ENCODE measurements around the gene SLC7A6OS. TPM values are rescaled to one million over a fixed set of nuclear protein-coding genes. Genes with fewer than 3 reads are reported as not detected.

The SLC7A6OS gene
- total RNA-seq, 1 experiment from 2014 or later = 15.8 TPM

DNA sequence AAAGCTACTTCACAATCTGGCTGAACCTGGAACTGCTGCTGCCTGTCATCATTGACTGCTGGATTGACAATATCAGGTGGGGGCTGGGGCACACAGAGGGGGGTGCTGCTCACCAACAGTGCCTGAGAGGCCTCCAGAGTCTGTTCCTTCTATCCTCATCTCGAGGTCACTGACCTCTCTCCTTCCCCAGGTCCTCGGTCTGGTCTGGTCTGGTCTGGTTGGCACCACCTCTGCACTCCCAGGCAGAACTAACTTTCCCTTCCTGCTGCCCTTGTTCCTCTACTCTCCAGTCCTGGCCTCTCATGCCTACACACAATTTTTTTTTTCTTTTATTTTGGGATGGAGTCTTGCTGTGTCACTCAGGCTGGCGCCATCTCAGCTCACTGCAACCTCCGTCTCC is 61.4 kb downstream of the SLC7A6OS start:
- DNase-seq = peak; percentile 17
- Histone ChIP-seq H3K36me3 (replicated peaks; ENCODE audit: control insufficient read depth, insufficient read depth, low read length) (no peaks in the 10 kb centered on the region; the same call in 1 of the 2 replicates), H3K27me3 (ENCODE audit: control insufficient read depth, insufficient read depth, low read length) (peaks cover 13% of the 10 kb centered on the region), H3K4me3 (ENCODE audit: insufficient read depth, low read depth, low read length) (no peak overlapping the region)

Other genes with a start within 250 kb of the SLC7A6OS start
- gene NFATC3, start 225.6 kb downstream of the SLC7A6OS start, total RNA-seq (2014; rRNA removed; shearing (Covaris generic)) = 22.9 and 27.7 TPM in 2 replicates
- 15.5 and 18.0 TPM in 2 replicates for gene ESRP2, start 74.8 kb downstream of the SLC7A6OS start, total RNA-seq (2014; rRNA removed; shearing (Covaris generic))
- 7.5 and 10.3 TPM in 2 replicates for gene PLA2G15, start 65.6 kb downstream of the SLC7A6OS start, total RNA-seq (2014; rRNA removed; shearing (Covaris generic))
- gene SLC7A6, start 46.4 kb downstream of the SLC7A6OS start, total RNA-seq (2014; rRNA removed; shearing (Covaris generic)) = 16.8 and 19.8 TPM in 2 replicates
- 34.6 and 56.5 TPM in 2 replicates for gene PRMT7, start 73 bp upstream of the SLC7A6OS start, total RNA-seq (2014; rRNA removed; shearing (Covaris generic))
- 0.42 and 1.8 TPM in 2 replicates for gene SMPD3, start 137.6 kb upstream of the SLC7A6OS start, total RNA-seq (2014; rRNA removed; shearing (Covaris generic))
- gene ZFP90, start 228.3 kb upstream of the SLC7A6OS start, total RNA-seq (2014; rRNA removed; shearing (Covaris generic)) = 18.5 and 20.9 TPM in 2 replicates